ENCODE data around the gene EPC1.
A peak's percentile ranks its signal among the peaks of the same experiment; 100 is the strongest.
"Not testable (repeated sequence)": the region's sequence is repeated elsewhere in the genome, so short reads cannot be mapped to it uniquely, and the experiment has no call there.

Gene EPC1, protein sequence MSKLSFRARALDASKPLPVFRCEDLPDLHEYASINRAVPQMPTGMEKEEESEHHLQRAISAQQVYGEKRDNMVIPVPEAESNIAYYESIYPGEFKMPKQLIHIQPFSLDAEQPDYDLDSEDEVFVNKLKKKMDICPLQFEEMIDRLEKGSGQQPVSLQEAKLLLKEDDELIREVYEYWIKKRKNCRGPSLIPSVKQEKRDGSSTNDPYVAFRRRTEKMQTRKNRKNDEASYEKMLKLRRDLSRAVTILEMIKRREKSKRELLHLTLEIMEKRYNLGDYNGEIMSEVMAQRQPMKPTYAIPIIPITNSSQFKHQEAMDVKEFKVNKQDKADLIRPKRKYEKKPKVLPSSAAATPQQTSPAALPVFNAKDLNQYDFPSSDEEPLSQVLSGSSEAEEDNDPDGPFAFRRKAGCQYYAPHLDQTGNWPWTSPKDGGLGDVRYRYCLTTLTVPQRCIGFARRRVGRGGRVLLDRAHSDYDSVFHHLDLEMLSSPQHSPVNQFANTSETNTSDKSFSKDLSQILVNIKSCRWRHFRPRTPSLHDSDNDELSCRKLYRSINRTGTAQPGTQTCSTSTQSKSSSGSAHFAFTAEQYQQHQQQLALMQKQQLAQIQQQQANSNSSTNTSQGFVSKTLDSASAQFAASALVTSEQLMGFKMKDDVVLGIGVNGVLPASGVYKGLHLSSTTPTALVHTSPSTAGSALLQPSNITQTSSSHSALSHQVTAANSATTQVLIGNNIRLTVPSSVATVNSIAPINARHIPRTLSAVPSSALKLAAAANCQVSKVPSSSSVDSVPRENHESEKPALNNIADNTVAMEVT

GRCh38 chr10:32346551-32347362 lies at the start of gene EPC1:
EPC1 (minus strand) TSS chr10:32347158; CDS start chr10:32346915, 243 bp downstream.
- DNase-seq: peak; percentile 90

- DNase-seq: no peak
Observed at GRCh38 chr10:32393911-32394310, 47.0 kb upstream of the EPC1 start.

GRCh38 chr10:32392284-32392683 lies 45.3 kb upstream of the EPC1 start:
- not testable (repeated sequence) for DNase-seq

DNA sequence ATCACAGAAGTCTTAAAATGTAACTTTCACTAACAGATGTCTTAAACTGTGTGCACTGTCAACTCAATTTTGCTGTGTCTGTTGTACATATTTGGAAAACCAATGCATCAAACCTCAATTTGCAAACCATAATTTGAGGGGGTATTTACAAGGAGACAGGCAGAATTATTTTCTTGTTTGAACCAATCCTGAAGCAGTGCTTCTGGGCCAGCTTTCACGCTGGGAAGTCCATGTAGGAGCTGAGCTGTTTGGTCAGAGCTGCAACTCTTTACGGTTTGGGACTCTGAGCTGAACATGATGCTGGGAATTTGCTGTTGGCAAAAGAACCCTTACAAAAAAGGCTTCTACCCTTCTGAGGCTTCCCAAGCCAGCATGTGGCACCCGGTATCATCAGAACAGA lies 43.2 kb upstream of the EPC1 start:
- no peak for DNase-seq

DNA sequence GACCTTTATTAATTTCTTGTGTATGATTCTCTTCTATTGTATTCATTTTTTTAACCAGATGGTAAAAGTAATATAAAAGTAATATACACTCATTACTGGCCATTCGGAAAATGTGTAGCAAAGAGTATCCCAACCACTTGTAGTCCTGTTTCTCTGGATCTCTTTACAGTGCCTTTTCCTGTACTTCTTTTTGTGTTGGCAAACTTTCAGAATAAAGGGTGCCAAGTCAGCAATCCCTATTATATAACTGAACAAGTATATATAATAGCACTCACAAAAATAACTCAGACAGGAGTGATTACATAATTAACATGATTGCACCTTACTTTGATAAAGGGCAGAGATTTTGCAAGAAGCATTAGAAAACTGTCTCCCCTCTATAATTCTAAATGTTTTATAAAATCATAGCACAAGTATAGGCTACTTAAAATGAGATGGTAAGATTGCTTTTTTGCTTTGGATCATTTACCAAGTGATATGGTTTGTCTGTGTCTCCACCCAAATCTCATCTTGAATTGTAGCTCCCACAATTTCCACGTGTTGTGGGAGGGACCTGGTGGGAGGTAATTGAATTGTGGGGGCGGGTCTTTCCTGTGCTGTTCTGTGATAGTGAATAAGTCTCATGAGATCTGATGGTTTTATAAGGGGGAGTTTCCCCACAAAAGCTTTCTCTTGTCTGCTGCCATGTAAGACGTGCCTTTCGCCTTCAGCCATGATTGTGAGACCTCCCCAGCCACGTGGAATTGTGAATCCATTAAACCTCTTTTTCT lies 41.5 kb upstream of the EPC1 start:
- no peak for DNase-seq

- no peak for DNase-seq
Observed at GRCh38 chr10:32386623-32387260, 39.8 kb upstream of the EPC1 start.

GRCh38 chr10:32384171-32384570 lies 37.2 kb upstream of the EPC1 start:
- DNase-seq: no peak

DNA sequence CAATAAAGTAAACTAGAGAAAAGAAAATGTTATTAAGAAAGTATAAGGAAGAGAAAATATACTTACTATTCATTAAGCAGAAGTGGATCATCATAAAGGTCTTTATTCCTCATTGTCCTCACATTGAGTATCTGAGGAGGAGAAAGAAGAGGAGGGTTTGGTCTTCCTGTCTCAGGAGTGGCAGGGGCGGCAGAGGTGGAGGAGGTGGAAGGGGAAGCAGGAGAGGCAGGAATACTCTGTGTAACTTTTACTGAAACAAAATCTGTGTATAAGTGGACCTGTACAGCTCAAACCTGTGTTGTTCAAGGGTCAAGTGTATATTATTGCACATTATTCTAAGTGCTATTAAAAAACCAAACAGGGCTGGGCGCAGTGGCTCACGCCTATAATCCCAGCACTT lies 34.2 kb upstream of the EPC1 start:
- DNase-seq: no peak

DNA sequence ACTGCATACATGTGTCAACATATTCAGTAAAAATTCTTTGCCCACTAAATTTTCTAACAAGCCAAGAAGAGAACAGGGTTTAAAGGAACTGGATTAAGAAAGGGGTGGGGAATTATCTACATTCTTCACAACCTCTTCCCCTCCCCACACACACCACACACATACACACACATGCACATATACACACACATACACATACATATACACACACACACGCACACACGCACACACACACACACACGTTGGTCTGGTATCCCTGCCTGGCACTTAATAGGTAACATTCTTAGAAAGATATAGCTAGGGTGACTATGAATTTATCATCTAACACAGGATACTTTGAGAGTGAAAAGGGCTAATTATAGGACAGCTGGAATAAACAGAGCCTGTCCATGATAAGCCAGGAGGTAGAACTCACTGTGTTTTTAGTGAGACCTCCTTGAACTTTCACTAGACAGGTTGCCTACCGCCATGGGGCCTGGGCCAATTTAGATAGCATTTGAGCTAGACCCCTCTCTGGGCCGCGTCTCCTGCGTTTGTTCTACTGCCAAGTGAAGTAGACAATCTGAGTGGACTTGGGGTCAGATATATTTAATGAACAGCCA lies 33.1 kb upstream of the EPC1 start:
- DNase-seq: no peak

DNA sequence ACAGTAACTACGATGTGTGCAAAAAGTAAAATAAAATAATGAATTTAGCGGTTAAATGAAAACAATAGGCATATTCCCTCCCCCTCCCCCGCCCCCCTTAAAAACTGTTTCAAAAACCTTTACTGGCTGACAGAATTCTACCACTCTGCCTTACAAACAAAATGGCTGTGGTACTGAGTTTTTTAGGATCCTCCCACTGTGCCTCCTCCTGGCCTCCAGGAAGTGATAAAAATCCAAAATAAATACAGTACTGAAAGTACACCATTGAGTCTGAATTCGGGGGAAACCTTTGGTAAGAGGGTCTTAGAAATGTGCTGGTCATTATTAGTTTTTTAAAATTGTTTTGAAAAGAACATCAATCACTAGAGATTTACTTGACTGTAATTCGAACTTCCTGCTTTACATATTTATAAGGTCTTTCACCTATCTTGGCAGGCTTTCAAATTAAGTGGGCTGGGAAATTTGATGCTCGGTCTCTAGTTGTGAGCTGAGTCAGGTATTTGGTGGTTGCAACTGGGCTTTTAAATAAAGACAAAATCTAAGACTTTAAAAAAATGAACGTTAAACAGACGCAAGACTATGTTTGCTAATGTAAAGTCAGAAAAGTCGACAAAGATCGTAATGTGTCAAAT lies 32.5 kb upstream of the EPC1 start:
- peak; percentile 25 for DNase-seq

DNA sequence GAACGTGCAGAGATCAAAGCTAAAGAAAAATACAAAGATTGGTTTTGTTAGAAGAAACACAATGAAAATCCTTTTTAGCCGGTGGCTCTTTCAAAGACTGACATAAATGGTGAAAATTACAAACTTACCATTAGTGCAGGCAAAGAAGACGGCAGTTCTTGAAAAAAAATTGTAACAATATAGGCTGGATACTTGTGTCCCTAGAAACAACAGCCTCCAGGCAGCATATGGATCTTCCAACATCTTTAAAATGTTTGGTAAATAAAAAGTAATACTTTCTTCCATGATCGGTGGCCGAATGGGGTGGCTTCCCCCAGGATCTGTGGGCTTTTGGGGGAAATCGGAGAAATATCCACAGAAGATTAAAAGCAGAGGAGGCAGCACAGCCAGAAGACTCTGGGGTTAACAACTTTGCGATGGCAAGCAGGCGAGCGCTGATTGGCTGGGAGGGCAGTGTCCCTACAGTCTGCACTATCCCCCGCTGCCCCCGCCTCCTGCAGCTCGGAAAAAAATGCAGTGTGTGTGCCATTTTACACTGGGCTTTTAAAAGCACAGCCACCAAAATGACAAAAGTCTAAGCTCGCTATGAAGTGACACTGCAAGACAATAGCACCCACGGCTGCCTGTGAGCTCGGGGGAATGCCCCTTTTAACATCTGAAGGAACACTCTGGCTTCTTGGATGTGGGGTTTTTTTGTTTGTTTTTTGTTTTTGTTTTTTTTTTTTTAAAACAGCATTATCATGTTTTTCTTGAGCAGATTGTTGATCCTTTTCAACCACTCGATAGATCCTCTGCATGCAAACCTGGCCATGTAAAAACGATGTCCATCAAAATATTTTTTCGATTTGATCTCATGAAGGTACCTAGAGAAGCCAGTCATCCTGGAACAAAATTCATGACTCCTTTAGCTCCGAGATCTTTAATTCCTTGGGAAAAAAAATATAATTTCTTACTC lies 31.7 kb upstream of the EPC1 start:
- DNase-seq: peak; percentile 94

GRCh38 chr10:32377458-32378259 lies 30.7 kb upstream of the EPC1 start:
- DNase-seq: peak; percentile 43

DNA sequence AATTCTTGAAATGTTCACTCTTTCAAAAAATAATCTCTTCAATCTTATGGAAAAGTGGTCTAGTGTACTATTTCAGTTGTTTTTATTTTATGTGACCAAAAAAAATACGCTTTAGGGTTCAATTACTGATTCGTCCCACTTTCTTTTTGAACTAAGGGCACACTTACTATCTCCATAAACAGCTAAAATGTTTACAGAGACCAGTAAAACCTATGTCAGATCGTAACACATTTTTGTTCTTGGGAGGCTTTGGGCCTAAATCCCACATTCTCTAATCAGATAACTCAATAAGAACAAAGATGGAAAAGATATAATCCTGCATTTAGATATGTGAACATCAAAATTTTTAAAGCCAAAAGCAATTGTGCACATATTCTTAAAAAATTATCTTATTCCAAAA lies 29.8 kb upstream of the EPC1 start:
- no peak for DNase-seq

GRCh38 chr10:32376097-32376496 lies 29.1 kb upstream of the EPC1 start:
- no peak for DNase-seq

- no peak for DNase-seq
Observed at GRCh38 chr10:32375631-32376030, 28.7 kb upstream of the EPC1 start.

DNA sequence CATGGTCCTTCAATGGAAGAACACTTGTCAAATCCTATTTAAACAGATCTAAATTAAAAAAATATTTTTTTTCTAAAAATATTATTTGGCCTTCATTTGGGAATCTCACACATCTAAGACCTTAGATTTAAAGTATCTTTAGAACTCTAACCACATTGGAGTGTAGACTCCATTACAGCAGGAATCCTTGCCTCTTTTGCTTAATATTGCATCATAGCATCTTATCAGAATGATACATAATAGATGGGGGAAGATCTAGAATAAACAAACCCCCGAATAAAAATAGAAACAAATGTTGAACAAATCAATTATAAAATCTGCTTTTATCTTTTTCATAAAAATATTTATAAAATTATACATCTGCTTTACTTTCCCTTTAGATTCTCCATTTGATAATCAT lies 27.6 kb upstream of the EPC1 start:
- no peak for DNase-seq

- DNase-seq: no peak
Observed at GRCh38 chr10:32373496-32373895, 26.5 kb upstream of the EPC1 start.

DNA sequence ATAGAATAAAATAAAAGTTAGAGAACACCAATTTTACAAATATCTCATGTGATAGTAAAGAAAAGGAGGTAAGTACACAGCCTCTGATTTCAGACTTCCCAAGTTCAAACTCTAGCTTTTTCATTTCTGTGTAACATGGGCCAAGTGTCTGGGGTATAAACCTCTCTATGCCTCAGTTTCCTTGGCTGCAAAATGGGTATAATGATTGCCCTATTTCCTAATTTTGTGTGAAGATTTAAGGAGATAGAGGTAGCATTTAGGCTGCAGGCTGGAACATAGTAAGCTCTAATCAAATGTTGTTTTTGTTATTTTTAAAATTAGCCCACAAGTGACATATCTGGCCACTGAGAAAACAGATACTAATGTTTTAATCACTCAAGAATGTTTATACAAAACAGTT lies 26.1 kb upstream of the EPC1 start:
- DNase-seq: no peak
